GM23248 (cell line): Measurements from ENCODE around the gene IFT27. TPM values are rescaled to one million over a fixed set of nuclear protein-coding genes. Genes with fewer than 3 reads are reported as not detected.

Experiments used
- DNase-seq: peaks from one replicate; pipeline ENCODE4 v3.0.0-alpha.2; 2015
- H2AFZ ChIP-seq: fragments of 200-600 bp; sonication (generic); 2 replicates; pipeline ENCODE4 v1.6.1; 2016; ENCODE audit warnings: antibody characterized with exemption
- H3F3A ChIP-seq: fragments of 200-600 bp; sonication (generic); 2 replicates; pipeline ENCODE4 v1.6.1; 2016; ENCODE audit warnings: mild to moderate bottlenecking, antibody characterized with exemption, mixed run types; ENCODE audit not compliant: insufficient read depth
- H3K27ac ChIP-seq: fragments of 200-600 bp; sonication (generic); 2 replicates; pipeline ENCODE4 v1.5.1; 2016; ENCODE audit warnings: mild to moderate bottlenecking
- H3K27me3 ChIP-seq: fragments of 200-600 bp; sonication (generic); replicated peaks from 2 replicates; pipeline ENCODE4 v1.6.1; 2016; ENCODE audit warnings: mild to moderate bottlenecking; ENCODE audit not compliant: insufficient read depth
- H3K36me3 ChIP-seq: fragments of 200-600 bp; sonication (generic); 2 replicates; pipeline ENCODE4 v1.6.1; 2016; ENCODE audit warnings: low read depth, mild to moderate bottlenecking
- H3K4me1 ChIP-seq: fragments of 200-600 bp; sonication (generic); 2 replicates; pipeline ENCODE4 v1.6.1; 2016; ENCODE audit warnings: mild to moderate bottlenecking; ENCODE audit not compliant: insufficient read depth
- H3K4me2 ChIP-seq: fragments of 200-600 bp; sonication (generic); one replicate; pipeline ENCODE4 v1.6.1; 2016; ENCODE audit warnings: mild to moderate bottlenecking; ENCODE audit not compliant: unreplicated experiment
- H3K4me3 ChIP-seq: fragments of 200-600 bp; sonication (generic); 2 replicates; pipeline ENCODE4 v1.5.1; 2016; ENCODE audit warnings: mild to moderate bottlenecking
- H3K79me2 ChIP-seq: fragments of 200-600 bp; sonication (generic); 2 replicates; pipeline ENCODE4 v1.6.1; 2016; ENCODE audit warnings: mild to moderate bottlenecking; ENCODE audit not compliant: insufficient read depth
- H3K9ac ChIP-seq: fragments of 200-600 bp; sonication (generic); 2 replicates; pipeline ENCODE4 v1.6.1; 2016; ENCODE audit warnings: mild to moderate bottlenecking
- H3K9me2 ChIP-seq: fragments of 200-600 bp; sonication (generic); 2 replicates; pipeline ENCODE4 v1.6.1; 2016; ENCODE audit warnings: mixed run types, mild to moderate bottlenecking, moderate library complexity; ENCODE audit not compliant: insufficient read depth
- H3K9me3 ChIP-seq: fragments of 200-600 bp; sonication (generic); one replicate; pipeline ENCODE4 v1.6.1; 2017; ENCODE audit warnings: low read depth
- H4K20me1 ChIP-seq: fragments of 200-600 bp; sonication (generic); 2 replicates; pipeline ENCODE4 v1.6.0; 2016; ENCODE audit not compliant: insufficient read depth
- EZH2 ChIP-seq: fragments of 200-600 bp; sonication (generic); IDR thresholded peaks from 2 replicates; pipeline ENCODE4 v1.6.1; 2018; ENCODE audit warnings: antibody characterized with exemption, mild to moderate bottlenecking; ENCODE audit not compliant: insufficient read depth, poor library complexity, severe bottlenecking
- EZH2phosphoT487 ChIP-seq: fragments of 200-600 bp; sonication (generic); IDR thresholded peaks from 2 replicates; pipeline ENCODE4 v1.6.1; 2018; ENCODE audit warnings: antibody characterized with exemption, moderate library complexity, mild to moderate bottlenecking, low read depth; ENCODE audit not compliant: insufficient read depth
- WGBS, 2 experiments: methylation state at CpG; one replicate each; pipeline ENCODE4 v1.1.6; 2015 to 2017; ENCODE audit warnings: low lambda C conversion rate in 2 of 2, low coverage in 1 of 2; ENCODE audit errors: missing lambda C conversion rate in 2 of 2; 5-methylcytosine and 5-hydroxymethylcytosine counted together
- in situ Hi-C: fragments of 300-500 bp; cut with MboI; formaldehyde crosslinking; loops from 2 replicates; pipeline ENCODE4 v1.15.0; 2020
- polyA plus RNA-seq: library from polyadenylated mRNA; unstranded; fragments of >200 nt; fragmentation: Nextera tagmentation; extraction: Ambion mirVana; gene quantifications from 2 replicates; pipeline ENCODE4 v1.2.1, GENCODE V29; 2016
- total RNA-seq: library from RNA; depleted of rRNA; stranded (reverse); fragments of >200 nt; shearing (Covaris generic); gene quantifications from 2 replicates; pipeline ENCODE4 v1.2.3, GENCODE V29; 2014

IFT27 gene
- total and polyA plus RNA-seq, 2 experiments from 2014 or later = 10.1 to 28.8 TPM

DNA sequence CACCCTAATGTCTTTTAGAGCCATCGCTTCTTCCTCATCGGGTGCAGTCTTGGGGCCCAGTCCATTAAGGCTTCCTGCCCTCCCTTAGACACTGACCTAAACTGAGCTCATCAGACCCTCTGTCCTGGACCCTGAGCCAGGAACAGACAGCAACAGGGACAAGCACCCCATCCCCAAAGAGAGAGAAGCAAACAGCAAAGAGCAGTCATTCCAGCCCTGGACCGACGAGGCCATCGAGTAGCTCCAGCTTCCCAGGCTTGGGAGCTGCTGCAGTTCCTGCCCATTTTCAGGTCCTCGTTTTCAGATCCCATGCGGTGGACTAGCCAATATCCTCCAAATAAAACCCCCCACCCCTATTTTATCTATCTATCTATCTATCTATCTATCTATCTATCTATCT lies 46.6 kb downstream of the IFT27 start:
- H3K9me3 ChIP-seq = no peaks in the 10 kb centered on the region
- no peaks in the 10 kb centered on the region for H3K36me3 ChIP-seq
- TF ChIP-seq EZH2phosphoT487 (no peak), EZH2 (no peak)
- H3K9me2 ChIP-seq = no peaks in the 10 kb centered on the region
- H3K79me2 ChIP-seq = no peaks in the 10 kb centered on the region
- no peak overlapping the region for H3K9ac ChIP-seq
- H3K27ac ChIP-seq = no peak overlapping the region
- 0 out of 2 replicates have a peak, but pooled peaks cover under 1% of the 10 kb centered on the region for H3F3A ChIP-seq
- H3K27me3 ChIP-seq = peaks cover 35% of the 10 kb centered on the region
- no peak overlapping the region for H3K4me3 ChIP-seq
- H3K4me1 ChIP-seq = 0 out of 2 replicates have a peak, but pooled peaks cover 3% of the 10 kb centered on the region
- 75 to 76% methylated on average over 7 of the region's 7 CpGs for WGBS, 2 experiments
- no peak overlapping the region for H2AFZ ChIP-seq
- in situ Hi-C loops = no loop called here
- H4K20me1 ChIP-seq = no peaks in the 10 kb centered on the region
- H3K4me2 ChIP-seq = no peak overlapping the region
- DNase-seq = no peak

GRCh38 chr22:36728505-36728904 lies 47.4 kb downstream of the IFT27 start:
- Histone ChIP-seq H3K9me2 (no peaks in the 10 kb centered on the region), H3K9me3 (no peaks in the 10 kb centered on the region), H3K79me2 (no peaks in the 10 kb centered on the region), H3K36me3 (no peaks in the 10 kb centered on the region), H3K27ac (no peak overlapping the region), H3K9ac (no peak overlapping the region), H3K27me3 (peaks cover 43% of the 10 kb centered on the region), H3K4me3 (no peak overlapping the region), H2AFZ (no peak overlapping the region), H3F3A (no peaks in the 10 kb centered on the region), H3K4me1 (no peaks in the 10 kb centered on the region), H4K20me1 (no peaks in the 10 kb centered on the region), H3K4me2 (no peak overlapping the region)
- WGBS, 2 experiments = 45 to 54% methylated on average over 5 of the region's 5 CpGs
- in situ Hi-C loops = no loop called here
- TF ChIP-seq EZH2phosphoT487 = no peak
- no peak for TF ChIP-seq EZH2
- no peak for DNase-seq

DNA sequence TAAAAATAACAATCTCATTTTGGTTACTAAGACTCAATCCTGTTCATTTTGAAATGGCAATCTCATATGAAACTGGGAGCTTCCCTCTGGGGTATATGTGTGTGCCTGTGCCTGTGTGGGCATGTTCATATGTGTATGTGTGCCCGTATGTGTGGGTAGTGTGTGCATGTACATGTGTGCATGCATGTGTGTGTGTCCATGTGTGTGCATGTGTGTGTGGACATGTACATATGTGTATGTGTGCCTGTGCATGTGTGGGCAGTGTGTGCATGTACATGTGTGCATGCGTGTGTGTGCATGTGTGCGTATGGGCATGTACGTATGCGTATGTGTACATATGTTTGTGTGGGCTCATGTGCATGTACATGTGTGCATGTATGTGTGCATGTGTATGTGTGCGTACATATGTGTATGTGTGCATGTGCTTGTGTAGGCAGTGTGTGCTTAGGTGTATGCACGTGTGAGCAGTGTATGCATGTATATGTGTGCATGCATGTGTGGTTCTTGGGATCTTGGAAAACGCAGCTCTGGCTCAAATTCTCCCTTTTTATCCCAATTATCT lies 47.9 kb downstream of the IFT27 start:
- Histone ChIP-seq H3K27ac (no peak overlapping the region), H3K4me1 (no peaks in the 10 kb centered on the region), H3K4me3 (no peak overlapping the region), H2AFZ (no peak overlapping the region), H3K9ac (no peak overlapping the region), H3K4me2 (no peak overlapping the region), H3K27me3 (peaks cover 46% of the 10 kb centered on the region), H3K9me2 (no peaks in the 10 kb centered on the region), H3K79me2 (no peaks in the 10 kb centered on the region), H4K20me1 (no peaks in the 10 kb centered on the region), H3K36me3 (no peaks in the 10 kb centered on the region), H3F3A (no peaks in the 10 kb centered on the region), H3K9me3 (no peaks in the 10 kb centered on the region)
- no peak for DNase-seq
- in situ Hi-C loops = no loop called here
- WGBS, 2 experiments = 55 to 63% methylated on average over 8 of the region's 8 CpGs
- TF ChIP-seq EZH2 (no peak), EZH2phosphoT487 (no peak)

- Histone ChIP-seq H2AFZ (no peak overlapping the region), H3K4me1 (no peaks in the 10 kb centered on the region), H3K4me3 (no peak overlapping the region), H3F3A (no peaks in the 10 kb centered on the region), H3K4me2 (no peak overlapping the region), H3K27me3 (peaks cover 55% of the 10 kb centered on the region), H3K79me2 (no peaks in the 10 kb centered on the region), H3K9me3 (no peaks in the 10 kb centered on the region), H4K20me1 (no peaks in the 10 kb centered on the region), H3K27ac (no peak overlapping the region), H3K36me3 (no peaks in the 10 kb centered on the region), H3K9me2 (no peaks in the 10 kb centered on the region), H3K9ac (no peak overlapping the region)
- in situ Hi-C loops = no loop called here
- 61 to 67% methylated on average over 7 of the region's 7 CpGs for WGBS, 2 experiments
- TF ChIP-seq EZH2phosphoT487 (no peak), EZH2 (no peak)
- no peak for DNase-seq
Observed at GRCh38 chr22:36727110-36727509, 48.8 kb downstream of the IFT27 start.

DNA sequence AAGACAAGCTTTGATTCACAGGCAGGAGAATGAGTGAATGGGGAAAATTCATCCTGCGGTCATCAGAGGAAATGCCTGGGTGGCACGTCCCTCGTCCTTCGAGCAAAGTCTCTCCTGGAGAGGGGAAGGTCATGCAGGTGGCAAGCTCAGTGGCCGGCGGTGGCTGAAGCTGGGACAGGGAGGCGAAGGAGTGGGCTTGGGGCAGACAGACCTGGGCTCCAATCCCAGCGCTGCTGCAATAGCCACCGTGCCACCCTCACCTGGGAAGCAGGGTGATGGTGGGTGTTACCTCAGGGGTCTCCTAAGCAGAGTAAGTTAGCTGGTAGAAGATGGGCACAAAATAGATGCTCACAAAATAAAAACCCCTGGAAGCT lies 49.9 kb downstream of the IFT27 start:
- 48% methylated on average over 9 of the region's 9 CpGs for WGBS, 2 experiments
- H3K9ac ChIP-seq = no peak overlapping the region

More for the DNA sequence above, 49.9 kb downstream of the IFT27 start:
- Histone ChIP-seq H3K9me2 (no peaks in the 10 kb centered on the region), H3F3A (no peaks in the 10 kb centered on the region), H3K4me2 (no peak overlapping the region), H2AFZ (no peak overlapping the region), H3K4me1 (no peaks in the 10 kb centered on the region), H3K79me2 (no peaks in the 10 kb centered on the region), H3K27me3 (peaks cover 58% of the 10 kb centered on the region), H3K4me3 (no peak overlapping the region), H4K20me1 (no peaks in the 10 kb centered on the region), H3K36me3 (no peaks in the 10 kb centered on the region), H3K27ac (no peak overlapping the region), H3K9me3 (no peaks in the 10 kb centered on the region)
- DNase-seq = no peak
- TF ChIP-seq EZH2phosphoT487 = no peak
- TF ChIP-seq EZH2 = no peak
- in situ Hi-C loops = no loop called here
